ENCODE results near the gene TRIM26. TPM values are rescaled to one million over a fixed set of nuclear protein-coding genes. Genes with fewer than 3 reads are reported as not detected.

The TRIM26 gene
- total RNA-seq, 2 donors from 2014 or later = 36.0 to 36.1 TPM

- Histone ChIP-seq H3K27ac (no peak overlapping the region), H3K4me3 (no peak overlapping the region), H3K9me3 (no peaks in the 10 kb centered on the region), H3K36me3 (no peaks in the 10 kb centered on the region), H3K4me1 (ENCODE audit: control insufficient read depth in 1 of 2, low read depth in 2 of 2) (no peaks in the 10 kb centered on the region), H3K27me3 (replicated peaks; ENCODE audit: insufficient read depth) (no peaks in the 10 kb centered on the region)
- ATAC-seq (ENCODE audit: insufficient number of reproducible peaks, low FRiP score, low read depth) = no peak
- DNase-seq (ENCODE audit: low spot score) = no peak
- TF ChIP-seq CTCF (IDR thresholded peaks at IDR 0.05) = no peak
Observed at GRCh38 chr6:30136570-30137286, 76.5 kb downstream of the TRIM26 start.

GRCh38 chr6:30135757-30136156 lies 77.4 kb downstream of the TRIM26 start, which contains the start of gene TRIM40:
Gene TRIM40, plus strand, starts transcription at chr6:30136140. Its CDS starts 897 bp downstream, at chr6:30137037.
- Histone ChIP-seq H3K4me3 (no peak within 1 kb of the TSS), H3K4me1 (ENCODE audit: control insufficient read depth in 1 of 2, low read depth in 2 of 2) (no peaks in the 10 kb centered on the region), H3K36me3 (no peaks in the 10 kb centered on the region), H3K27me3 (replicated peaks; ENCODE audit: insufficient read depth) (no peaks in the 10 kb centered on the region), H3K9me3 (no peaks in the 10 kb centered on the region), H3K27ac (no peak within 1 kb of the TSS)
- no peak for TF ChIP-seq CTCF (IDR thresholded peaks at IDR 0.05)
- no peak for DNase-seq (ENCODE audit: low spot score)
- ATAC-seq (ENCODE audit: insufficient number of reproducible peaks, low FRiP score, low read depth) = no peak

GRCh38 chr6:30135147-30135546 lies 78.1 kb downstream of the TRIM26 start:
- H3K27ac ChIP-seq = no peak overlapping the region
- no peak for ATAC-seq (ENCODE audit: insufficient number of reproducible peaks, low FRiP score, low read depth)
- H3K9me3 ChIP-seq = no peaks in the 10 kb centered on the region
- H3K4me3 ChIP-seq = no peak overlapping the region
- no peak for TF ChIP-seq CTCF (IDR thresholded peaks at IDR 0.05)
- no peaks in the 10 kb centered on the region for H3K27me3 ChIP-seq (replicated peaks; ENCODE audit: insufficient read depth)
- H3K36me3 ChIP-seq = no peaks in the 10 kb centered on the region
- no peak for DNase-seq (ENCODE audit: low spot score)
- H3K4me1 ChIP-seq (ENCODE audit: control insufficient read depth in 1 of 2, low read depth in 2 of 2) = no peaks in the 10 kb centered on the region

Other genes with a start within 250 kb of the TRIM26 start
- 10 to 100 TPM; 11.2 to 19.1 TPM for gene POLR1H, start 152.1 kb downstream of the TRIM26 start, total RNA-seq
- gene PPP1R11, start 146.2 kb downstream of the TRIM26 start, total RNA-seq = 10 to 100 TPM; 25.2 to 45.5 TPM
- gene RNF39, start 137.6 kb downstream of the TRIM26 start, total RNA-seq = not detected
- 1 to 10 TPM in 1 of 2 donors, not detected in 1; 2.0 TPM for gene TRIM31, start 100.3 kb downstream of the TRIM26 start, total RNA-seq
- gene TRIM40, start 77.3 kb downstream of the TRIM26 start, total RNA-seq = not detected
- gene TRIM10, start 52.2 kb downstream of the TRIM26 start, total RNA-seq = not detected
- gene TRIM15, start 49.9 kb downstream of the TRIM26 start, total RNA-seq = not detected
- gene TRIM39, start 113.5 kb upstream of the TRIM26 start, total RNA-seq = 10 to 100 TPM; 11.0 to 30.9 TPM
- gene RPP21, start 131.8 kb upstream of the TRIM26 start, total RNA-seq = 10 to 100 TPM; 20.8 to 49.7 TPM